ENCODE results near the gene LRRC17. TPM values are rescaled to one million over a fixed set of nuclear protein-coding genes. Genes with fewer than 3 reads are reported as not detected.

Gene LRRC17
- total RNA-seq, 1 donor from 2014 or later: 35.8 TPM

GRCh38 chr7:102873470-102874165 is 39.2 kb upstream of the LRRC17 start:
- Mint-ChIP-seq H3K27ac (ENCODE audit: unreplicated experiment) (no peak overlapping the region), H3K4me1 (peaks cover 13% of the 10 kb centered on the region), H3K9me3 (peaks cover 3% of the 10 kb centered on the region), H3K4me3 (no peak overlapping the region), H3K27me3 (ENCODE audit: low read depth) (no peaks in the 10 kb centered on the region), H3K36me3 (ENCODE audit: low read depth) (no peaks in the 10 kb centered on the region)
- DNase-seq (ENCODE audit: low read depth, low spot score): no peak
- TF ChIP-seq, protein P1, sequence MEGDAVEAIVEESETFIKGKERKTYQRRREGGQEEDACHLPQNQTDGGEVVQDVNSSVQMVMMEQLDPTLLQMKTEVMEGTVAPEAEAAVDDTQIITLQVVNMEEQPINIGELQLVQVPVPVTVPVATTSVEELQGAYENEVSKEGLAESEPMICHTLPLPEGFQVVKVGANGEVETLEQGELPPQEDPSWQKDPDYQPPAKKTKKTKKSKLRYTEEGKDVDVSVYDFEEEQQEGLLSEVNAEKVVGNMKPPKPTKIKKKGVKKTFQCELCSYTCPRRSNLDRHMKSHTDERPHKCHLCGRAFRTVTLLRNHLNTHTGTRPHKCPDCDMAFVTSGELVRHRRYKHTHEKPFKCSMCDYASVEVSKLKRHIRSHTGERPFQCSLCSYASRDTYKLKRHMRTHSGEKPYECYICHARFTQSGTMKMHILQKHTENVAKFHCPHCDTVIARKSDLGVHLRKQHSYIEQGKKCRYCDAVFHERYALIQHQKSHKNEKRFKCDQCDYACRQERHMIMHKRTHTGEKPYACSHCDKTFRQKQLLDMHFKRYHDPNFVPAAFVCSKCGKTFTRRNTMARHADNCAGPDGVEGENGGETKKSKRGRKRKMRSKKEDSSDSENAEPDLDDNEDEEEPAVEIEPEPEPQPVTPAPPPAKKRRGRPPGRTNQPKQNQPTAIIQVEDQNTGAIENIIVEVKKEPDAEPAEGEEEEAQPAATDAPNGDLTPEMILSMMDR (conservative IDR thresholded peaks at IDR 0.05): no peak

- peaks cover 3% of the 10 kb centered on the region for H3K9me3 Mint-ChIP-seq
- TF ChIP-seq, protein P1 (conservative IDR thresholded peaks at IDR 0.05): no peak
- H3K4me1 Mint-ChIP-seq: peaks cover 13% of the 10 kb centered on the region
- no peaks in the 10 kb centered on the region for H3K36me3 Mint-ChIP-seq (ENCODE audit: low read depth)
- no peak for DNase-seq (ENCODE audit: low read depth, low spot score)
- H3K4me3 Mint-ChIP-seq: no peak overlapping the region
- H3K27me3 Mint-ChIP-seq (ENCODE audit: low read depth): no peaks in the 10 kb centered on the region
- H3K27ac Mint-ChIP-seq (ENCODE audit: unreplicated experiment): no peak overlapping the region
These were observed 38.5 kb upstream of the LRRC17 start for GRCh38 chr7:102874166-102874829.

- Mint-ChIP-seq H3K9me3 (peaks cover 3% of the 10 kb centered on the region), H3K4me1 (peaks cover 13% of the 10 kb centered on the region), H3K4me3 (no peak overlapping the region), H3K36me3 (ENCODE audit: low read depth) (no peaks in the 10 kb centered on the region), H3K27me3 (ENCODE audit: low read depth) (no peaks in the 10 kb centered on the region), H3K27ac (ENCODE audit: unreplicated experiment) (no peak overlapping the region)
- TF ChIP-seq, protein P1 (conservative IDR thresholded peaks at IDR 0.05): no peak
- DNase-seq (ENCODE audit: low read depth, low spot score): no peak
These were observed 37.8 kb upstream of the LRRC17 start for GRCh38 chr7:102874966-102875365.

- Mint-ChIP-seq H3K9me3 (peaks cover 3% of the 10 kb centered on the region), H3K27ac (ENCODE audit: unreplicated experiment) (peak overlapping the region; percentile 38), H3K36me3 (ENCODE audit: low read depth) (no peaks in the 10 kb centered on the region), H3K27me3 (ENCODE audit: low read depth) (no peaks in the 10 kb centered on the region), H3K4me1 (peaks cover 17% of the 10 kb centered on the region), H3K4me3 (no peak overlapping the region)
- DNase-seq (ENCODE audit: low read depth, low spot score): no peak
- TF ChIP-seq, protein P1 (conservative IDR thresholded peaks at IDR 0.05): no peak
These were observed 37.0 kb upstream of the LRRC17 start for GRCh38 chr7:102875700-102876295.

GRCh38 chr7:102883098-102883860 is 29.5 kb upstream of the LRRC17 start:
- no peak overlapping the region for H3K4me3 Mint-ChIP-seq
- H3K9me3 Mint-ChIP-seq: no peaks in the 10 kb centered on the region
- no peak for DNase-seq (ENCODE audit: low read depth, low spot score)
- H3K27me3 Mint-ChIP-seq (ENCODE audit: low read depth): no peaks in the 10 kb centered on the region
- no peaks in the 10 kb centered on the region for H3K36me3 Mint-ChIP-seq (ENCODE audit: low read depth)
- TF ChIP-seq, protein P1 (conservative IDR thresholded peaks at IDR 0.05): no peak
- H3K4me1 Mint-ChIP-seq: peaks cover 5% of the 10 kb centered on the region
- H3K27ac Mint-ChIP-seq (ENCODE audit: unreplicated experiment): no peak overlapping the region

All from neural crest cell (in vitro differentiated cells).